NT2/D1 (cell line): Measurements from ENCODE around the gene EFS.

ENCODE experiments used
- DNase-seq: peaks from one replicate; pipeline ENCODE4 v3.0.0-alpha.2; 2011; ENCODE audit warnings: low read depth, low spot score
- H3K27me3 ChIP-seq: 2 replicates; pipeline ENCODE4 v1.6.0; 2011; ENCODE audit warnings: mild to moderate bottlenecking; ENCODE audit not compliant: insufficient read length, insufficient read depth
- H3K36me3 ChIP-seq: 2 replicates; pipeline ENCODE4 v1.6.1; 2011; ENCODE audit warnings: mild to moderate bottlenecking, low read length, mixed read lengths; ENCODE audit not compliant: insufficient read depth, insufficient read length
- H3K4me1 ChIP-seq: 2 replicates; pipeline ENCODE4 v1.5.1; 2011; ENCODE audit not compliant: insufficient read depth, insufficient read length
- H3K4me3 ChIP-seq: 2 replicates; pipeline ENCODE4 v1.5.1; 2011; ENCODE audit warnings: low read depth; ENCODE audit not compliant: insufficient read length
- H3K9ac ChIP-seq: 2 replicates; pipeline ENCODE4 v1.6.0; 2011; ENCODE audit warnings: low read depth; ENCODE audit not compliant: insufficient read length
- H3K9me3 ChIP-seq: 2 replicates; pipeline ENCODE4 v1.5.1; 2011; ENCODE audit warnings: mild to moderate bottlenecking, low read length; ENCODE audit not compliant: insufficient read depth
- SUZ12 ChIP-seq: IDR thresholded peaks from 2 replicates; pipeline ENCODE4 v1.6.1; 2011; ENCODE audit not compliant: insufficient read length, insufficient read depth; ENCODE audit errors: extremely low read depth
- YY1 ChIP-seq: IDR thresholded peaks from 2 replicates; pipeline ENCODE4 v1.6.1; 2011; ENCODE audit not compliant: insufficient read length, insufficient read depth
- ZNF274 ChIP-seq: IDR thresholded peaks from 2 replicates; pipeline ENCODE4 v1.6.1; 2011; ENCODE audit warnings: mild to moderate bottlenecking, low read depth, low read length

Gene EFS

DNA sequence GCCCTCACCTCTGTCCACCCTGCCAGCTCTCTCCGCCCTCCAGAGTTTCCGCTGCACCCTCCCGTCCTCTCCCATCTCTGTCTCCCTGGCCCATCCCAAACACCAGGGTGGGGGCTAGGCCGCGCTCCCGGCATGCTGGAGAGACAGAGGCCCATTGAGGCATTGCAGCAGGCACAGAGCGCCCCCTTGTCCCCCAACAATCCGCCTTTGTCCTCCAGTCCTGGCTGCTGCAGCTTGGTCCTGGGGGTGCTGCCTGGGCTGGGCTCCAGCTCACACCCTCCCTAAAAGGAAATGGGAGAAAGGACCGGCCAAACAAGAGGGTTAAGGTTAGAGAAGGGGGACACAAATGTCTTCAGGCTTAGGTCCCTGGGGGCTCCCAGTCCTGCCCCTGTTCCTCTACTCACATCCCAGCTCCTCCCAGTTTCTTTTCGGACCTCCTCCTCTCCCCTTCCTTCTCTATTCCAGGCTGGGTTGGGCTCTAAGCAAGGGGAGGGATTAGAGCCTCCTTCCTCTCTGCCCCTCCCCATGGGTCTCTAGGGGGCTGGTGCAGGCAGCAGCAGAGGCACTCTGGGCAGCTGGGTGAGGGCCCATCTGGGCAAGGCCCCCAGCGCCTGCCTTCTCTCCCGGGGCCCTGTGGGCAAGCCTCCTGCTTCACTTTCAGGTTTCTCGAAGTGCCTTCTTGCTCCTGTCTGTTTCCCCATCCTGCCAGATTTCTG lies 11.7 kb upstream of the EFS start, which contains the start of gene CMTM5:
Gene CMTM5, plus strand, starts transcription at position 565 of the 716 bp plus-strand sequence. CDS start 206 bp downstream, outside the sequence.
- Histone ChIP-seq H3K9me3 (no peaks in the 10 kb centered on the region), H3K4me3 (no peak within 1 kb of the TSS), H3K9ac (peak within 1 kb of the TSS; percentile 34), H3K4me1 (peaks cover 9% of the 10 kb centered on the region), H3K36me3 (peaks cover 5% of the 10 kb centered on the region), H3K27me3 (peaks cover 18% of the 10 kb centered on the region)
- DNase-seq: no peak
- TF ChIP-seq ZNF274: no peak
- no peak for TF ChIP-seq SUZ12
- TF ChIP-seq YY1: no peak

DNA sequence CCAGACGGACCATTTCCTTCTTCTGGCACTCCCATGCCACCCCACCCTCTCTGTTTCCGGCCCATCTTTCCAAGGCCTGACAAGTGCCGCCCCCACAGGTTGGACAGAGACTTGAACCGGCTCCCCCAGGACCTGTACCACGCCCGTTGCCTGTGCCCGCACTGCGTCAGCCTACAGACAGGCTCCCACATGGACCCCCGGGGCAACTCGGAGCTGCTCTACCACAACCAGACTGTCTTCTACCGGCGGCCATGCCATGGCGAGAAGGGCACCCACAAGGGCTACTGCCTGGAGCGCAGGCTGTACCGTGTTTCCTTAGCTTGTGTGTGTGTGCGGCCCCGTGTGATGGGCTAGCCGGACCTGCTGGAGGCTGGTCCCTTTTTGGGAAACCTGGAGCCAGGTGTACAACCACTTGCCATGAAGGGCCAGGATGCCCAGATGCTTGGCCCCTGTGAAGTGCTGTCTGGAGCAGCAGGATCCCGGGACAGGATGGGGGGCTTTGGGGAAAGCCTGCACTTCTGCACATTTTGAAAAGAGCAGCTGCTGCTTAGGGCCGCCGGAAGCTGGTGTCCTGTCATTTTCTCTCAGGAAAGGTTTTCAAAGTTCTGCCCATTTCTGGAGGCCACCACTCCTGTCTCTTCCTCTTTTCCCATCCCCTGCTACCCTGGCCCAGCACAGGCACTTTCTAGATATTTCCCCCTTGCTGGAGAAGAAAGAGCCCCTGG lies 10.7 kb upstream of the EFS start:
- no peak for TF ChIP-seq YY1
- no peak for TF ChIP-seq SUZ12
- no peak for TF ChIP-seq ZNF274
- no peak overlapping the region for H3K9ac ChIP-seq
- no peak overlapping the region for H3K4me3 ChIP-seq
- DNase-seq: no peak
- no peaks in the 10 kb centered on the region for H3K9me3 ChIP-seq
- H3K27me3 ChIP-seq: peaks cover 25% of the 10 kb centered on the region
- peaks cover 9% of the 10 kb centered on the region for H3K4me1 ChIP-seq
- H3K36me3 ChIP-seq: no peaks in the 10 kb centered on the region

DNA sequence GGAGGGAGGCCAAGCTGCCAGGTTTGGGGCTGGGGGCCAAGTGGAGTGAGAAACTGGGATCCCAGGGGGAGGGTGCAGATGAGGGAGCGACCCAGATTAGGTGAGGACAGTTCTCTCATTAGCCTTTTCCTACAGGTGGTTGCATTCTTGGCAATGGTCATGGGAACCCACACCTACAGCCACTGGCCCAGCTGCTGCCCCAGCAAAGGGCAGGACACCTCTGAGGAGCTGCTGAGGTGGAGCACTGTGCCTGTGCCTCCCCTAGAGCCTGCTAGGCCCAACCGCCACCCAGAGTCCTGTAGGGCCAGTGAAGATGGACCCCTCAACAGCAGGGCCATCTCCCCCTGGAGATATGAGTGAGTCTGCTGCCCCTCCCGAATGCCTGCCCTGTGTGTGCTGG lies 8.1 kb upstream of the EFS start:
- Histone ChIP-seq H3K27me3 (peaks cover 33% of the 10 kb centered on the region), H3K9me3 (no peaks in the 10 kb centered on the region), H3K4me3 (no peak overlapping the region), H3K36me3 (no peaks in the 10 kb centered on the region), H3K4me1 (peaks cover 4% of the 10 kb centered on the region), H3K9ac (no peak overlapping the region)
- DNase-seq: no peak
- TF ChIP-seq SUZ12 (no peak), YY1 (no peak), ZNF274 (no peak)

DNA sequence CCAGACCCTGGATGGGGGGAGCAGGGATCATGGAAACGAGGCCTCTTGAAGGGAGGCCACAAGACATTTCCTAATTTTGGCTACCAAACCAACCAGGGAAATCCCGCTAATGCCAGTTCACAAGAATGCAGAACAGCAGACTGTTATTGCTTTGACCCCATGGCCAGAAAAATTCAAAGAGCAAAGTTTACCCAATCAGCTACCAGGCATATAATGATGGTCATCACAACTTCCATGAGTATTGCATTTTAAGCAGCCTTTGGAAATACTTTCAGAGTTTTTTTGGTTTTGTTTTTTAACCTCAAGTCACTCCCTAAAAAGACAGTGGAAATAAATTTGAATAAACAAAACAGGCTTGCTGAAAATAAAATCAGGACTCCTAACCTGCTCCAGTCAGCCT lies 7.5 kb upstream of the EFS start, which contains the start of gene IL25:
Gene IL25, plus strand, starts transcription at position 301 of the 400 bp plus-strand sequence.
- H3K27me3 ChIP-seq: peaks cover 34% of the 10 kb centered on the region
- no peaks in the 10 kb centered on the region for H3K9me3 ChIP-seq
- no peak within 1 kb of the TSS for H3K4me3 ChIP-seq
- peaks cover 4% of the 10 kb centered on the region for H3K4me1 ChIP-seq
- no peaks in the 10 kb centered on the region for H3K36me3 ChIP-seq
- no peak within 1 kb of the TSS for H3K9ac ChIP-seq
- no peak for DNase-seq
- TF ChIP-seq SUZ12: no peak
- no peak for TF ChIP-seq ZNF274
- no peak for TF ChIP-seq YY1

DNA sequence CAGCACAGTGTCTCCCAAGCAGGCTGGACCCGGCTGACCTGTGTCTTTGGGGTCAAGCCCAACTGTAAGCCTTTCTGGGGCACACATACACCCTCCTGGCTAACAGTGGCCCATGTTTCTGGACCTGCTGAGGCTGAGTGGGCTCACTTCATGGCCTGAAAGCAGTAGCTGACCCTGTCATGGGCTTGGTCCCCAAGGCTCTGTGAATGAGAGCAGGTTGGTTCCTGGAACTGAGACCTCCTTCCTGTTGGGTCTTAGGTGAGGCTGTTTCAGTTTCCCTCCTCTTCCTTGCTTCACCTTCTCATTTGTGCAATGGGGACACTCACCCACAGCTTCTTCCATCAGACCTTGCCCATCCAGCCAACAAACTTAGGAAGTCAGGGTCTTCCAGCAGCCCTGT lies 6.9 kb upstream of the EFS start:
- H3K4me1 ChIP-seq: peaks cover 2% of the 10 kb centered on the region
- no peaks in the 10 kb centered on the region for H3K36me3 ChIP-seq
- no peak overlapping the region for H3K9ac ChIP-seq
- peaks cover 31% of the 10 kb centered on the region for H3K27me3 ChIP-seq
- no peaks in the 10 kb centered on the region for H3K9me3 ChIP-seq
- TF ChIP-seq ZNF274 (no peak), SUZ12 (no peak), YY1 (no peak)
- DNase-seq: no peak
- no peak overlapping the region for H3K4me3 ChIP-seq

DNA sequence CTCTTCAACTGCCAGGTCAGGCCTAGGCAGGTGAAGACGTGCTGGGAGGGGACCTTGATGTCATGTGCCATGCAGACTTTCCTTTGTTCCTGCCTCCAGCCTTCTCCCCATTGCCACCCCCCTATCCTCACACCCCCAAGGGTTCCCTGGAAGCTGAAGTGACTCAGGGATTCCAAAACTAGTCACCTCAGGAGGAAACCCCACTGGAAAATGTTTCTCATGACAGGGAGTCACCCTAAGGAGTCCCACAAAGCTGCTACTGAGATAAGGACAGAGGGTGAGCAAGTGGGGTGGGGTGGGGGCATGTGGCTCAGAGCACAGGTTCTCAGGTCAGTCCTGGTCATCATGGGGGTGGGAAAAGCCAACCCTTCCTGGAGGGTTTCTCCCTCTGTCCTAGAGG lies 5.2 kb upstream of the EFS start:
- Histone ChIP-seq H3K4me1 (peaks cover 2% of the 10 kb centered on the region), H3K9ac (no peak overlapping the region), H3K27me3 (peaks cover 31% of the 10 kb centered on the region), H3K9me3 (no peaks in the 10 kb centered on the region), H3K36me3 (no peaks in the 10 kb centered on the region), H3K4me3 (no peak overlapping the region)
- TF ChIP-seq SUZ12: no peak
- no peak for TF ChIP-seq YY1
- TF ChIP-seq ZNF274: no peak
- no peak for DNase-seq

DNA sequence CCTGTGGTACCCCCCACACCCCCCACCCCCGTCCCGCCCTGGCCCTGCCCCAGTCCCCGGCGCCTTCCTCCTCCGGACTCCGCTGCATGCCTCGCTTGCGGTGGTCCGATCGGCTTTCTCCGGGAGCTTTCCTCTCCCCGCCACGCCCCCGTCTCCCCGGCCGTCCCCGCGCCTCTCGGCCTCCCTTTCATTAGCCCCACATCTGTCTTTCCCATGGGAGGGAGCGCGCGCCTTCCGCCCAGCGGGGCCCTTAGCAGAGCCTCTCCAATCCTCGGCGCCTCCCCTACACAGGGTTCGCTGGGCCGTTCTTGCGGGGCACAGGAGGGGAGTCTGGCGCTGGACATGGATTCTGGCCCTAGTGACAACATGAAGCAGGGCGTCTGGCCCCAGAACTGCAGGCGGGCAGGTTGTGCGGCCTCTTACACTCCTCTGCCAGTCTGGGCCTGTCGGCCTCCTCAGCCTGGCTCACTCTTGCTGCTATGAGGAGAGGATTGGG lies 1.5 kb upstream of the EFS start:
- Histone ChIP-seq H3K36me3 (peaks cover 25% of the 10 kb centered on the region), H3K4me3 (peak overlapping the region; percentile 86)

More for the DNA sequence above, 1.5 kb upstream of the EFS start:
- Histone ChIP-seq H3K9ac (peak overlapping the region; percentile 91), H3K4me1 (peaks cover 13% of the 10 kb centered on the region), H3K27me3 (peaks cover 26% of the 10 kb centered on the region), H3K9me3 (no peaks in the 10 kb centered on the region)
- TF ChIP-seq ZNF274 (no peak), YY1 (no peak), SUZ12 (no peak)
- peak; percentile 81 for DNase-seq
